ENCODE results near the gene NME4.

GRCh38 chr16:404971-405486, 8.0 kb downstream of the NME4 start:
- TF ChIP-seq CTCF (IDR thresholded peaks at IDR 0.05) (no peak), POLR2A (IDR thresholded peaks at IDR 0.05) (no peak)
